HEK293 (cell line): ENCODE measurements around the gene CDC14A.

Experiments
- CTCF ChIA-PET: fragments of 350-600 bp; formaldehyde crosslinking; extraction: SDS; loops from one replicate; lab custom pipeline; 2021; ENCODE audit warnings: antibody characterized with exemption; lab: Yijun Ruan, JAX
- POLR2A ChIA-PET: fragments of 300-600 bp; formaldehyde crosslinking; extraction: SDS; loops from one replicate; lab custom pipeline; 2020; ENCODE audit warnings: antibody characterized with exemption, inconsistent platforms; lab: Yijun Ruan, JAX
- H3K27ac ChIP-seq: fragments of 200-500 bp; sonication (Bioruptor generic); 2 replicates; pipeline ENCODE4 v1.5.1; 2014; ENCODE audit warnings: low read depth, low read length, control low read depth, inconsistent platforms; ENCODE audit errors: extremely low read depth
- H3K36me3 ChIP-seq, 2 experiments: fragments of 200-500 bp in 1 of 2; sonication (Bioruptor generic) in 1 of 2; 1 replicate in 1 of 2; 2 replicates in 1 of 2; pipeline ENCODE4 v1.5.1; 2014 to 2017; ENCODE audit warnings: inconsistent platforms in 2 of 2, low read length in 2 of 2; ENCODE audit not compliant: control insufficient read depth in 2 of 2, insufficient read depth in 1 of 2
- H3K4me1 ChIP-seq: fragments of 200-500 bp; sonication (Bioruptor generic); 2 replicates; pipeline ENCODE4 v1.5.1; 2014; ENCODE audit warnings: mild to moderate bottlenecking, low read length, inconsistent platforms; ENCODE audit not compliant: control insufficient read depth, insufficient read depth
- H3K4me3 ChIP-seq: 2 replicates; pipeline ENCODE4 v1.5.1; 2011; ENCODE audit warnings: low read depth, mild to moderate bottlenecking, control low read depth, low read length, moderate library complexity
- H3K9me3 ChIP-seq: fragments of 200-500 bp; sonication (Bioruptor generic); 2 replicates; pipeline ENCODE4 v1.5.1; 2014; ENCODE audit warnings: low read depth, low read length, inconsistent platforms; ENCODE audit not compliant: control insufficient read depth, insufficient read depth
- ATF2 ChIP-seq: fragments of 450-650 bp; formaldehyde crosslinking; IDR thresholded peaks from 2 replicates; pipeline ENCODE4 v1.5.1; 2016; ENCODE audit warnings: missing biosample characterization, missing genetic modification characterization, low read depth
- BCL11A ChIP-seq: fragments of 450-650 bp; formaldehyde crosslinking; IDR thresholded peaks from 2 replicates; pipeline ENCODE4 v1.5.1; 2016; ENCODE audit warnings: low read depth, missing biosample characterization, missing genetic modification characterization
- KLF10 ChIP-seq: fragments of 450-650 bp; IDR thresholded peaks from 2 replicates; pipeline ENCODE4 v1.5.1; 2018; ENCODE audit warnings: missing biosample characterization, mild to moderate bottlenecking, missing genetic modification characterization
- KLF9 ChIP-seq: fragments of 450-650 bp; formaldehyde crosslinking; IDR thresholded peaks from 2 replicates; pipeline ENCODE4 v1.5.1; 2016; ENCODE audit warnings: missing biosample characterization, missing genetic modification characterization, low read depth
- MZF1 ChIP-seq: fragments of 450-650 bp; formaldehyde crosslinking; IDR thresholded peaks from 2 replicates; pipeline ENCODE4 v1.5.1; 2017; ENCODE audit warnings: missing biosample characterization, missing genetic modification characterization, borderline replicate concordance
- WT1 ChIP-seq: fragments of 450-650 bp; formaldehyde crosslinking; IDR thresholded peaks from 2 replicates; pipeline ENCODE4 v1.5.1; 2016; ENCODE audit warnings: missing biosample characterization, missing genetic modification characterization
- YY1 ChIP-seq: fragments of 450-650 bp; formaldehyde crosslinking; IDR thresholded peaks from 2 replicates; pipeline ENCODE4 v1.5.1; 2018; ENCODE audit warnings: missing biosample characterization, missing genetic modification characterization
- ZBTB1 ChIP-seq: fragments of 450-650 bp; formaldehyde crosslinking; IDR thresholded peaks from 2 replicates; pipeline ENCODE4 v1.5.1; 2016; ENCODE audit warnings: missing biosample characterization, missing genetic modification characterization
- ZBTB26 ChIP-seq: fragments of 450-650 bp; formaldehyde crosslinking; optimal IDR thresholded peaks from 2 replicates; pipeline ENCODE3; 2016; ENCODE audit warnings: missing biosample characterization, mild to moderate bottlenecking, missing genetic modification characterization
- ZFP37 ChIP-seq: fragments of 450-650 bp; formaldehyde crosslinking; IDR thresholded peaks from 2 replicates; pipeline ENCODE4 v1.5.1; 2016; ENCODE audit warnings: missing biosample characterization, missing genetic modification characterization
- ZFP41 ChIP-seq: fragments of 450-650 bp; formaldehyde crosslinking; IDR thresholded peaks from 2 replicates; pipeline ENCODE4 v1.5.1; 2016; ENCODE audit warnings: missing biosample characterization, missing genetic modification characterization, borderline replicate concordance
- ZNF10 ChIP-seq: fragments of 450-650 bp; formaldehyde crosslinking; IDR thresholded peaks from 2 replicates; pipeline ENCODE4 v1.5.1; 2017; ENCODE audit warnings: missing biosample characterization, missing genetic modification characterization
- ZNF169 ChIP-seq: fragments of 450-650 bp; formaldehyde crosslinking; IDR thresholded peaks from 2 replicates; pipeline ENCODE4 v1.5.1; 2016; ENCODE audit warnings: missing biosample characterization, missing genetic modification characterization
- ZNF19 ChIP-seq: fragments of 450-650 bp; formaldehyde crosslinking; IDR thresholded peaks from 2 replicates; pipeline ENCODE4; 2016; ENCODE audit warnings: missing biosample characterization, missing genetic modification characterization, low read depth
- ZNF26 ChIP-seq: fragments of 450-650 bp; formaldehyde crosslinking; IDR thresholded peaks from 2 replicates; pipeline ENCODE4 v1.5.1; 2016; ENCODE audit warnings: missing biosample characterization, missing genetic modification characterization
- ZNF292 ChIP-seq: fragments of 450-650 bp; formaldehyde crosslinking; IDR thresholded peaks from 2 replicates; pipeline ENCODE4 v1.5.1; 2016; ENCODE audit warnings: low read depth, missing biosample characterization, missing genetic modification characterization, borderline replicate concordance
- ZNF341 ChIP-seq: fragments of 450-650 bp; formaldehyde crosslinking; IDR thresholded peaks from 2 replicates; pipeline ENCODE4; 2016; ENCODE audit warnings: low read depth, missing biosample characterization, missing genetic modification characterization
- ZNF37A ChIP-seq: fragments of 450-650 bp; IDR thresholded peaks from 2 replicates; pipeline ENCODE4 v1.5.1; 2018; ENCODE audit warnings: missing biosample characterization, missing genetic modification characterization
- ZNF473 ChIP-seq: fragments of 450-650 bp; formaldehyde crosslinking; IDR thresholded peaks from 2 replicates; pipeline ENCODE4 v1.5.1; 2017; ENCODE audit warnings: missing biosample characterization, missing genetic modification characterization
- ZNF544 ChIP-seq: fragments of 450-650 bp; formaldehyde crosslinking; IDR thresholded peaks from 2 replicates; pipeline ENCODE4 v1.5.0; 2017; ENCODE audit warnings: missing biosample characterization, missing genetic modification characterization
- ZNF600 ChIP-seq: fragments of 450-650 bp; formaldehyde crosslinking; IDR thresholded peaks from 2 replicates; pipeline ENCODE4 v1.5.1; 2016; ENCODE audit warnings: missing biosample characterization, missing genetic modification characterization
- ZNF677 ChIP-seq: fragments of 450-650 bp; IDR thresholded peaks from 2 replicates; pipeline ENCODE4 v1.5.0; 2018; ENCODE audit warnings: missing biosample characterization, mild to moderate bottlenecking, missing genetic modification characterization, moderate library complexity
- ZSCAN16 ChIP-seq: fragments of 450-650 bp; formaldehyde crosslinking; IDR thresholded peaks from 2 replicates; pipeline ENCODE4 v1.5.1; 2016; ENCODE audit warnings: missing biosample characterization, missing genetic modification characterization
- ZSCAN4 ChIP-seq: fragments of 450-650 bp; formaldehyde crosslinking; IDR thresholded peaks from 2 replicates; pipeline ENCODE4 v1.5.1; 2017; ENCODE audit warnings: missing biosample characterization, missing genetic modification characterization
- TF ChIP-seq, protein P1 (sequence below): fragments of 450-650 bp; formaldehyde crosslinking; IDR thresholded peaks from 2 replicates; pipeline ENCODE4 v1.5.1; 2016; ENCODE audit warnings: missing biosample characterization, missing genetic modification characterization

Gene CDC14A

DNA sequence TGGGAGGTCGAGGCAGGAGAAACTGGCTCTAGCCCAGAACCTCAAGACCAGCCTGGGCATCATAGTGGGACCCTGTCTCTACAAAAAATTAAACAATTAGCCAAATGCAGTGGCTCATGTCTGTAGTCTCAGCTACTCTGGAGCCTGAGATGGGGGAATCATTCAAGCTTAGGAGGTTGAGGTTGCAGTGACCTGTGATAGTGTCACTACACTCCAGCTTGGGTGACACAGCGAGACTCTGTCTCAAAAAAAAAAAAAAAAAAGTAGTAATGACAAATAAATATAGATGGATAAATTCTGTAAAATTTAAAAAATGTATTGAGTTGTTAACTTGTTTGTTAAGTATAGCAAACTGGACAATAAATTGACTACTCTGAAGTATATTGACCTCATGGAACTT is 5.9 kb upstream of the CDC14A start:
- Histone ChIP-seq H3K4me3 (no peak overlapping the region), H3K36me3 (no peaks in the 10 kb centered on the region), H3K27ac (no peak overlapping the region), H3K4me1 (no peaks in the 10 kb centered on the region), H3K9me3 (no peaks in the 10 kb centered on the region)
- ChIA-PET CTCF (no interaction called here), POLR2A (no interaction called here)
- TF ChIP-seq ZNF292 (tag by site-specific recombination) (no peak), ZBTB1 (tag by site-specific recombination) (no peak), ZFP37 (tag by site-specific recombination) (no peak), ZNF677 (tag by site-specific recombination) (no peak), ZNF473 (tag by site-specific recombination) (no peak), WT1 (tag by site-specific recombination) (no peak), BCL11A (no peak), MZF1 (tag by site-specific recombination) (no peak), ZFP41 (tag by site-specific recombination) (no peak), ZBTB26 (tag by site-specific recombination) (no peak)

- TF ChIP-seq ZNF26 (tag by site-specific recombination), result no peak
- no peak for TF ChIP-seq ZNF169 (tag by site-specific recombination)
- no peak for TF ChIP-seq ZNF10 (tag by site-specific recombination)
- TF ChIP-seq ZNF37A (tag by site-specific recombination), result no peak
- no peak for TF ChIP-seq ZNF600
- TF ChIP-seq ZSCAN4, result no peak
- no peak for TF ChIP-seq ZNF19
- no peak for TF ChIP-seq ZSCAN16 (tag by site-specific recombination)
- TF ChIP-seq KLF10, result no peak
- no peak for TF ChIP-seq ZNF473 (tag by site-specific recombination)
- no peak for TF ChIP-seq KLF9 (tag by site-specific recombination)
- no peak for TF ChIP-seq ZNF544 (tag by site-specific recombination)
- TF ChIP-seq ZNF341, result no peak
- TF ChIP-seq ATF2, result no peak
- TF ChIP-seq ZFP37 (tag by site-specific recombination), result no peak
- TF ChIP-seq YY1 (tag by site-specific recombination), result no peak
- TF ChIP-seq, protein P1, sequence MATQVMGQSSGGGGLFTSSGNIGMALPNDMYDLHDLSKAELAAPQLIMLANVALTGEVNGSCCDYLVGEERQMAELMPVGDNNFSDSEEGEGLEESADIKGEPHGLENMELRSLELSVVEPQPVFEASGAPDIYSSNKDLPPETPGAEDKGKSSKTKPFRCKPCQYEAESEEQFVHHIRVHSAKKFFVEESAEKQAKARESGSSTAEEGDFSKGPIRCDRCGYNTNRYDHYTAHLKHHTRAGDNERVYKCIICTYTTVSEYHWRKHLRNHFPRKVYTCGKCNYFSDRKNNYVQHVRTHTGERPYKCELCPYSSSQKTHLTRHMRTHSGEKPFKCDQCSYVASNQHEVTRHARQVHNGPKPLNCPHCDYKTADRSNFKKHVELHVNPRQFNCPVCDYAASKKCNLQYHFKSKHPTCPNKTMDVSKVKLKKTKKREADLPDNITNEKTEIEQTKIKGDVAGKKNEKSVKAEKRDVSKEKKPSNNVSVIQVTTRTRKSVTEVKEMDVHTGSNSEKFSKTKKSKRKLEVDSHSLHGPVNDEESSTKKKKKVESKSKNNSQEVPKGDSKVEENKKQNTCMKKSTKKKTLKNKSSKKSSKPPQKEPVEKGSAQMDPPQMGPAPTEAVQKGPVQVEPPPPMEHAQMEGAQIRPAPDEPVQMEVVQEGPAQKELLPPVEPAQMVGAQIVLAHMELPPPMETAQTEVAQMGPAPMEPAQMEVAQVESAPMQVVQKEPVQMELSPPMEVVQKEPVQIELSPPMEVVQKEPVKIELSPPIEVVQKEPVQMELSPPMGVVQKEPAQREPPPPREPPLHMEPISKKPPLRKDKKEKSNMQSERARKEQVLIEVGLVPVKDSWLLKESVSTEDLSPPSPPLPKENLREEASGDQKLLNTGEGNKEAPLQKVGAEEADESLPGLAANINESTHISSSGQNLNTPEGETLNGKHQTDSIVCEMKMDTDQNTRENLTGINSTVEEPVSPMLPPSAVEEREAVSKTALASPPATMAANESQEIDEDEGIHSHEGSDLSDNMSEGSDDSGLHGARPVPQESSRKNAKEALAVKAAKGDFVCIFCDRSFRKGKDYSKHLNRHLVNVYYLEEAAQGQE (tag by site-specific recombination), result no peak
- TF ChIP-seq, all 188 proteins: peak for 0
- ChIA-PET POLR2A (no interaction called here), CTCF (interaction anchor here (1.4 kb wide), 1 partner anchor 11 kb away, joined by 5 read pairs; no protein-coding TSS in a partner anchor)
- no peaks in the 10 kb centered on the region for H3K4me1 ChIP-seq
- no peaks in the 10 kb centered on the region for H3K9me3 ChIP-seq
- H3K36me3 ChIP-seq, result no peaks in the 10 kb centered on the region
- no peak overlapping the region for H3K27ac ChIP-seq
- H3K4me3 ChIP-seq, result no peak overlapping the region
Measured at GRCh38 chr1:100347009-100347966, 5.0 kb upstream of the CDC14A start.
